MM.1S (cell line): Measurements from ENCODE around the gene SEZ6L.

Source experiments
- DNase-seq: peaks from one replicate; pipeline ENCODE4 v3.0.0-alpha.2; 2015
- H2AFZ ChIP-seq: fragments of 300-600 bp; sonication (generic); 2 replicates; pipeline ENCODE4 v1.6.0; 2016; ENCODE audit warnings: antibody characterized with exemption, low read length
- H3F3A ChIP-seq: fragments of 300-600 bp; sonication (generic); 2 replicates; pipeline ENCODE4 v1.6.1; 2016; ENCODE audit warnings: mild to moderate bottlenecking, antibody characterized with exemption, low read length, moderate library complexity, mixed read lengths; ENCODE audit not compliant: insufficient read depth
- H3K27ac ChIP-seq: fragments of 300-600 bp; sonication (generic); 2 replicates; pipeline ENCODE4 v1.5.1; 2016; ENCODE audit warnings: mild to moderate bottlenecking, low read length
- H3K27me3 ChIP-seq: fragments of 300-600 bp; sonication (generic); replicated peaks from 2 replicates; pipeline ENCODE4 v1.6.0; 2016; ENCODE audit warnings: low read length; ENCODE audit not compliant: insufficient read depth
- H3K36me3 ChIP-seq: fragments of 300-600 bp; sonication (generic); replicated peaks from 2 replicates; pipeline ENCODE4 v1.6.1; 2016; ENCODE audit warnings: mild to moderate bottlenecking, low read length, mixed read lengths; ENCODE audit not compliant: insufficient read depth
- H3K4me1 ChIP-seq: fragments of 300-600 bp; sonication (generic); 2 replicates; pipeline ENCODE4 v1.6.1; 2016; ENCODE audit warnings: low read length, mixed read lengths
- H3K4me2 ChIP-seq: fragments of 300-600 bp; sonication (generic); 2 replicates; pipeline ENCODE4 v1.6.0; 2016; ENCODE audit warnings: low read depth, low read length
- H3K4me3 ChIP-seq: fragments of 300-600 bp; sonication (generic); 2 replicates; pipeline ENCODE4 v1.5.1; 2016; ENCODE audit warnings: low read length, mixed read lengths
- H3K79me2 ChIP-seq: fragments of 300-600 bp; sonication (generic); 2 replicates; pipeline ENCODE4 v1.6.1; 2016; ENCODE audit warnings: mixed run types, low read length, mixed read lengths
- H3K9ac ChIP-seq: fragments of 300-600 bp; sonication (generic); 2 replicates; pipeline ENCODE4 v1.6.1; 2016; ENCODE audit warnings: low read length, mixed read lengths
- H3K9me2 ChIP-seq: fragments of 300-600 bp; sonication (generic); replicated peaks from 2 replicates; pipeline ENCODE4 v1.6.1; 2016; ENCODE audit warnings: mild to moderate bottlenecking, low read length, mixed read lengths; ENCODE audit not compliant: insufficient read depth
- H3K9me3 ChIP-seq: fragments of 300-600 bp; sonication (generic); replicated peaks from 2 replicates; pipeline ENCODE4 v1.6.1; 2016; ENCODE audit warnings: mild to moderate bottlenecking, low read length, mixed read lengths; ENCODE audit not compliant: insufficient read depth
- H4K20me1 ChIP-seq: fragments of 300-600 bp; sonication (generic); 2 replicates; pipeline ENCODE4 v1.6.1; 2016; ENCODE audit warnings: mild to moderate bottlenecking, low read length, moderate library complexity, mixed read lengths; ENCODE audit not compliant: insufficient read depth
- CTCF ChIP-seq: fragments of 300-600 bp; sonication (generic); IDR thresholded peaks from 2 replicates; pipeline ENCODE4 v1.5.1; 2016; ENCODE audit warnings: antibody characterized with exemption, low read length, mixed read lengths
- EZH2 ChIP-seq: fragments of 300-600 bp; sonication (generic); optimal IDR thresholded peaks from 2 replicates; pipeline ENCODE3; 2017; ENCODE audit warnings: low read depth, mild to moderate bottlenecking, antibody characterized with exemption, low read length, mixed read lengths
- EZH2phosphoT487 ChIP-seq: fragments of 300-600 bp; sonication (generic); IDR thresholded peaks from 2 replicates; pipeline ENCODE4 v1.6.1; 2018; ENCODE audit warnings: antibody characterized with exemption, low read length

Gene SEZ6L

GRCh38 chr22:26364066-26365015 lies 195.1 kb downstream of the SEZ6L start:
- H3K4me3 ChIP-seq, result no peak overlapping the region
- no peaks in the 10 kb centered on the region for H3K4me1 ChIP-seq
- DNase-seq, result peak; percentile 87
- no peak overlapping the region for H2AFZ ChIP-seq
- H3K4me2 ChIP-seq, result no peak overlapping the region
- no peak overlapping the region for H3K27ac ChIP-seq
- no peaks in the 10 kb centered on the region for H3K9me3 ChIP-seq
- H3K27me3 ChIP-seq, result peaks cover 42% of the 10 kb centered on the region
- H3K36me3 ChIP-seq, result no peaks in the 10 kb centered on the region
- H3K9me2 ChIP-seq, result no peaks in the 10 kb centered on the region
- TF ChIP-seq CTCF (peak; percentile 76), EZH2 (no peak)
- H3F3A ChIP-seq, result no peaks in the 10 kb centered on the region
- H3K9ac ChIP-seq, result no peak overlapping the region
- no peaks in the 10 kb centered on the region for H3K79me2 ChIP-seq
- H4K20me1 ChIP-seq, result no peaks in the 10 kb centered on the region

- peaks cover 54% of the 10 kb centered on the region for H3K27me3 ChIP-seq
- no peaks in the 10 kb centered on the region for H3F3A ChIP-seq
- no peak overlapping the region for H3K4me3 ChIP-seq
- H3K9ac ChIP-seq, result no peak overlapping the region
- H4K20me1 ChIP-seq, result no peaks in the 10 kb centered on the region
- DNase-seq, result peak; percentile 66
- H3K9me2 ChIP-seq, result no peaks in the 10 kb centered on the region
- no peak overlapping the region for H2AFZ ChIP-seq
- no peaks in the 10 kb centered on the region for H3K79me2 ChIP-seq
- no peaks in the 10 kb centered on the region for H3K36me3 ChIP-seq
- H3K9me3 ChIP-seq, result no peaks in the 10 kb centered on the region
- H3K27ac ChIP-seq, result no peak overlapping the region
- H3K4me1 ChIP-seq, result no peaks in the 10 kb centered on the region
- no peak overlapping the region for H3K4me2 ChIP-seq
- no peak for TF ChIP-seq EZH2
- peak; percentile 93 for TF ChIP-seq CTCF
- TF ChIP-seq EZH2phosphoT487, result no peak
These were observed 198.4 kb downstream of the SEZ6L start for GRCh38 chr22:26367402-26368245.

- Histone ChIP-seq H3K9ac (no peak overlapping the region), H4K20me1 (no peaks in the 10 kb centered on the region), H2AFZ (no peak overlapping the region)
These were observed 203.6 kb downstream of the SEZ6L start for GRCh38 chr22:26372890-26373289.

More at GRCh38 chr22:26372890-26373289, 203.6 kb downstream of the SEZ6L start:
- Histone ChIP-seq H3K27me3 (peaks cover 61% of the 10 kb centered on the region), H3K4me3 (no peak overlapping the region), H3K4me2 (no peak overlapping the region), H3K36me3 (no peaks in the 10 kb centered on the region), H3F3A (no peaks in the 10 kb centered on the region), H3K9me2 (no peaks in the 10 kb centered on the region), H3K27ac (no peak overlapping the region), H3K9me3 (no peaks in the 10 kb centered on the region), H3K79me2 (no peaks in the 10 kb centered on the region), H3K4me1 (no peaks in the 10 kb centered on the region)
- no peak for DNase-seq
- TF ChIP-seq CTCF (no peak), EZH2phosphoT487 (no peak), EZH2 (no peak)
